ENCODE results near the gene MRPL52.
A peak's percentile ranks its signal among the peaks of the same experiment; 100 is the strongest.
"Not testable (repeated sequence)": the region's sequence is repeated elsewhere in the genome, so short reads cannot be mapped to it uniquely, and the experiment has no call there.

Gene MRPL52

DNA sequence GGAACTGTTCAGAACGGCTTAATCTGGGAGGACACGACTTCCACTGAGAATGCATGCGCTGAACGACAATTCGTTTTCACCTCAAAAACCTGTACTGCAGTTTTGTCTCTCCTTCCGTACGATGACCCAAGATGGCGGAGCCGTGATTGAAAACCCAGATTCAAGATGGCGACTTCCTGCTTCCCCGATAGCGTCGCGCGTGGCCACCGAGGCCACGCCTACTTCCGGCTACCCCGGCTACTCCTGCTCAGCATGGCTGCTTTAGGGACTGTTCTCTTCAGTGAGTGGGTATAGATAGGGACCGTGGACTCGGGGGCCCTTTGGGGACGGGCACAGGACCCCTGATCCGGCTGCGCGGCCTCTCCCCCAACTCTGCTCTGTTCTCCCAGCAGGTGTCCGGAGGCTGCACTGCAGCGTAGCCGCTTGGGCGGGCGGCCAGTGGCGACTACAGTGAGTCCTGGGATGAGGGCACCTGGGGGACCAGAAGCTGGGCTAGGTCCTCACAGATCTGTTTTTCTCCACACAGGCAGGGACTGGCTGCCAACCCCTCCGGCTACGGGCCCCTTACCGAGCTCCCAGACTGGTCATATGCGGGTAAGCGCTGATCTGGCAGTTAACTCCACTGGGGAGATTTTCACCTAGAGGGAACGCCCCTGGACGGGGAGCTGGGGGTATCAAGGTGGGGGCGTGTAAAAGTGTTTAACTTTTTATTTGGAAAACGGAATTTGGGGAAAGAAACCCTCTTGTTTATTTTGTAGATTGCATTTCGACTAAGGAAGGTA is at the start of gene MRPL52:
Gene MRPL52, plus strand, starts transcription at position 227 of the 782 bp plus-strand sequence. Its CDS starts 26 bp downstream, at position 253.
- peak; percentile 93 for FAIRE-seq
- peak; percentile 85 for DNase-seq (ENCODE audit: extremely low spot score, insufficient read length, low read depth)

DNA sequence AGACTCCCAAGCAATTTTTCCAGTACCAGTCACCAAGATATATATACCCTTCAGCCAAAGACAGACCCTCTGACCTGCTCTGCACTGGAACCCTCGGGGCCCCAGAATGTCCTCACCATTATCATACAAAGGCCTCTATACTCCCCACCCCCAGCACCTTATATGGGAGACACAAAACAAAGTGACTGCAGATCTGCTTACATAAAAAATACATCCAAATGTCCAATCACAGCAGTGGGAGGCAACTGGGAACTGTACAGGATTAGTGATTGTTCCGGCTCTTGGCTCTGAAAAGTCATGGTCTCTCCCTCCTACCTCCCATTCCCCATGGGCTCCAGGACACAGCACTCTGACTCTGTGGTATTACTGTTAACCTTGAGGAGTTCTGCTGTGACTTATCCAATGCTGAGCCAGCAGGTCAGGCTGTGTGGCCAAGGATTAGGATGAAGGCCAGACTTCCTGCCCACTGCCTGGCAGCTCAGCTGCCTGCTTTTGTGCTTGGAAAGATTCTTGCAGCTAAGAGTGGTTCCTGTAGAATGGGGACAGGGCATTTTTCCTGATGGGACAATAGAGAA is 49.5 kb upstream of the MRPL52 start:
- DNase-seq (ENCODE audit: extremely low spot score, insufficient read length, low read depth): no peak
- no peak for FAIRE-seq

DNA sequence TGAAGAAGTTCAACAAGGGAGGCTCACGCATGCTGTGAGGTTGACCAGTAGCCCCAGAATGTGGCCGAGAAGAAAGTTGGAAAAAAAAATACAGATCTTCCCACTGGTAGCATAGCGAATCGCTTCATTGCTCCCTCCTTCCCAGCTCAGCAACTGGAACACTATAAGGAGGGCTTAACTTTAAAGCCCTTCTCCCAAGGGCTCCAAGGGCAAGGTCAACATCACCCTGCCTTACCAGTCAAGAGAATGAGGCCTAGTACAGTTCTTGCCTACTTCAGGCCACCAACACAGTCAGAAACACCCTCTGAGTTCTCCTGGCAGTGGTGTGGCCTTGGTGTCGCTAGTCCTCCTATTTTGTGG is 48.8 kb upstream of the MRPL52 start:
- DNase-seq (ENCODE audit: extremely low spot score, insufficient read length, low read depth) (no peak), FAIRE-seq (no peak)

DNA sequence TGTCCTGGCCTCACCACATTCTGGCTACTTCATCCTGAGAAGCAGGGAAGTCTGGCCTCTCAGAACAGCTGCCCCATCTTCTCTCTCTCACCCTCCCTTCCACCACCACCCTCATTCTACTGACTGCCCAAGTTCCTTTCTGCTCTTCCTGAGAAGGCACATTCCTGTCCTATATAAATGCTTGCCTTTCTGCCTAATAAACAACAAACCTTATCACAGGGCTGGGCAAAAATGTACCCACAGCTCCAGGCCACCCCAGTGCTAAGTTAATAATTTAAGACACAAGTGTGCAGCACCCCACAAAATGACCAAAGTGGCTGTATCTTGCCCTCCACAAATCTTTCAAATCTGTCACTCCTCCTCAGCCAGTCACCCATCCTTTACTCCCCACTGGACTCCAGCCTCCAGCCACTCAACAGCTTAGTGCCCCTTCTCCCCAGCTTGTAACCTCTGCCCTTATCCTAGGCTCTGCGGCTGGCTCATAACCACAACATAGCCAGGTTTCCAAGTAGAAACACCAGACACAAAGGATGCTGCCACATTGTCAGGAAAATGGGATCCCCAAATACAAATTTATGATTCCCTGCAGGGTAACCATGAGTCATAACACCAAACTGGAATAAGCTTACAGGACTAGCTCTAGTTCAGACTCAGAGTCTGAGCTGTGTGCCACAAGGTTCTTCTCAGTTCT is 48.2 kb upstream of the MRPL52 start:
- DNase-seq (ENCODE audit: extremely low spot score, insufficient read length, low read depth) (no peak), FAIRE-seq (peak; percentile 9)

DNA sequence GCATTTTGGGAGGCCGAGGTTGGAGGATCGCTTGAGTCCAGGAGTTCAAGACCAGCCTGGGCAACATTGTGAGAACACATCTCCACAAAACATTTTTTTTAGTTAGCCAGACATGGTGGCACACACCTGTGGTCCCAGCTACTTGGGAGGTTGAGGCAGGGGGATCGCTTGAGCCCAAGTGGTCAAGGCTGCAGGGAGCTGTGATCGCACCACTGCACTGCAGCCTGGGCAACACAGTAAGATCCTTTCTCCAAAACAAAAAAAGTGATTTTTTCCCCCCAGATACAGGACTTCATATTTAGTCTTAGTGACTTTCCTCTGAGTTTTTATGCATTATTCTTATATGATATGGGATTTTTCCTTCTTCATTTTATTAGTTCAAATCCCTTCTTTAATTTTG is 43.0 kb upstream of the MRPL52 start:
- DNase-seq (ENCODE audit: extremely low spot score, insufficient read length, low read depth): no peak
- FAIRE-seq: no peak

DNA sequence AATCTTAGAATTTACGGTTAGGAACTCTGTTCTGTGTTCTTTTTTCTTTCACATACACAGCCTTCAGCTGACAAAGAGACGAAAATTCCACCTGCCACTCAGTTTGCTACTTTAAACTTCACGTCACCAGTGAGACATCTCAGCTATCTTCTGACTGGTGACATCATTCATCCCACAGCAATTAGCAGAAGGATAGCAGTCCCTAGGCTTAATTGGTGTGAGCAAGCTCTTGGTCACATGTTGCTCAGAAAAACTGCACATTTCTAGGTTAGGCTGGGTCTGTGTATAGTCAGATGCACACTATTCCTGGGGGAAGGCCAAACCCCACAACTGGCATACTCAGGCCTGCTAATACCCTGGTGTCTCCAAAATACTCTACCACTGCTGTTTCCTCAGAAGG is 38.4 kb upstream of the MRPL52 start:
- FAIRE-seq (peak; percentile 15), DNase-seq (ENCODE audit: extremely low spot score, insufficient read length, low read depth) (no peak)

DNA sequence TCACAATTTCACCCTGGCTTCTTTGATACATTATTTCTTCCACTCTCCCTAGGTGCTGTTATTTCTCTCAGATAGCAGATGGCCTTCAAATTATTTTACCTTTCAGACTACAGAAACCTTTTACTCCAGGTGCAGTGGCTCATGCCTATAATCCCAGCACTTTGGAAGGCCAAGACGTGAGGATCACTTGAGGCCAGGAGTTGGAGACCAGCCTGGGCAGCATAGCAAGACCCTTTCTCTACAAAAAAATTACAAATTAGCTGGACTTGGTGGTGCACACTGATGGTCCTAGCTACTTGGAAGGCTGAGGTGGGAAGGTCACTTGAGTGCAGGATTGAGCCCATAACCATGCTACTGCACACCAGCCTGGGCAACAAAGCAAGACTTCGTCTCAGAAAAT is 37.5 kb upstream of the MRPL52 start:
- FAIRE-seq (no peak), DNase-seq (ENCODE audit: extremely low spot score, insufficient read length, low read depth) (no peak)

DNA sequence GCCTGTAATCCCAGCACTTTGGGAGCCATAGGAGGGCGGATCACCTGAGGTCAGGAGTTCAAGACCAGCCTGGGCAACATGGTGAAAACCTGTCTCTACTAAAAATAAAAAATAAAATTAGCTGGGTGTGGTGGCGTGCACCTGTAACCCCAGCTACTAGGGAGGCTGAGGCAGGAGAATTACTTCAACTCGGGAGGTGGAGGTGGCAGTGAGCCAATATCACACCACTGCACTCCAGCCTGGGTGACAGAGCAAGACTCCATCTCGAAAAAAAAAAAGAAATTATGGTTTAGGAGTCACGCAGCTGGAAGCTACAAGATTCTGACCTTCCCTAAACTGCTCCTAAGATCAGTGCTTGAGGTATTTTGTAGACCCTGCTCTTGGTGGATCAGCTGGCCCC is 36.1 kb upstream of the MRPL52 start:
- not testable (repeated sequence) for FAIRE-seq; DNase-seq (ENCODE audit: extremely low spot score, insufficient read length, low read depth)

DNA sequence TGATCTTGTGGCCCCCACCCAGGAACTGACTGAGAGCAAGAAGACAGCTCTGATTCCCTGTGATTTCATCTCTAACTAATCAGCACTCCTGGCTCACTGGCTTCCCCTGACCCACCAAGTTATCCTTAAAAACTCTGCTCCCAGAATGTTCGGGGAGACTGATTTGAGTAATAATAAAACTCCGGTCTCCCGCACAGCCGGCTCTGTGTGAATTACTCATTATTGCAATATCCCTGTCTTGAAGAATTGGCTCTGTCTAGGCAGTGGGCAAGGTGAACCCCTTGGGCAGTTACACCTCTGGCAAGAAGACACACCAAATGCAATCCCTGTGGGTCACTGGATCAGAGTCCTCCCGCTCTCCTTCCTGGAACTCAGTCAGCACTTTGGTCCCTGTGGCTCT is 35.7 kb upstream of the MRPL52 start:
- no peak for FAIRE-seq

DNA sequence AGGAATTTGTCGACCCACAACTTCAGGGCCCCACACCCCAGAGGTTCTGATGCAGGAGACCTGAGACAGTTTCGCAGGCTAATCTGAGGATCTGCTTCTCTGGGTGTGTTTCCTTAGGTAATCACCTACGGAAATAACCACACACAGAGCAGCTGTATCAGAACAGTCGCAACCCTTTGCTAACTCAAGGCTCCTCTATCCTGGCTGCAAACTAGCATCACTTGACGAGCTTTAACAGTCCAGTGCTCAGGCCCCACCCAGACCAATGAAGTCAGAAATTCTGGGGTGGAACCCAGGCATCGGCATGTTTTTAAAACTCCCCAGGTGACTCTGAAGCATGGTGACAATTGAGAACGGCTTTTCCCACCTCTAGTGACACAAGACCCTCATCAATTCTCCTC is 35.1 kb upstream of the MRPL52 start:
- FAIRE-seq: peak; percentile 86
- DNase-seq (ENCODE audit: extremely low spot score, insufficient read length, low read depth): no peak

More for the DNA sequence above, 35.7 kb upstream of the MRPL52 start:
- no peak for DNase-seq (ENCODE audit: extremely low spot score, insufficient read length, low read depth)

DNA sequence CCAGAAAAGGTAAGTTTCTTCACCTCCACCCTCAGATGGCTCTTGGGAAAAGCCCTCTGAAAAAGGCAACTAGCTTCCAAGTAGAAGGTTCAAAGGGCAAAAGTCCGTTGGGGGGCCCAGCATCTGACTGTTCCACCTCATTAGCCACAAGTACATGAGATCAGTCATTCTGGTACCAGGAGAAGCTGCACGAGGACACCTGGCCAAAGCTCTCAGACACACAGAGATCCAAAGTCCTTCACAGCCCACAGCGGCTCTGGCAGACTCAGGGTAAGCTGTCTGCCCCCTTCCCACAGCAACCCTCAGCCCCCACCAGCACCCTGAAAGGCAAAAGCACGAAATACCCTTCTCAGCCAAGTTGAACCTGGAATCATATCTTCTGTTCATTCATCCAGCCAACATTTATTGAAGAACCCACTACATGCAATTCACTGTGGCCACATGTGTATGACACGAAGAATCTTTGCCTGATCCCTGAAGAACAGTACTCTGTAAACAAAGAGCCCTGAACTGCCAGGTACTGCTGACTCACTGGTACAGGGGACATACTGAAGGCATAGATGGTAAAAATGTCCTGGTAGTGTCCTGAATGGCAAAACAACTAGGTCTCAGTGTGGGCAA is 33.5 kb upstream of the MRPL52 start:
- FAIRE-seq (peak; percentile 78), DNase-seq (ENCODE audit: extremely low spot score, insufficient read length, low read depth) (no peak)

DNA sequence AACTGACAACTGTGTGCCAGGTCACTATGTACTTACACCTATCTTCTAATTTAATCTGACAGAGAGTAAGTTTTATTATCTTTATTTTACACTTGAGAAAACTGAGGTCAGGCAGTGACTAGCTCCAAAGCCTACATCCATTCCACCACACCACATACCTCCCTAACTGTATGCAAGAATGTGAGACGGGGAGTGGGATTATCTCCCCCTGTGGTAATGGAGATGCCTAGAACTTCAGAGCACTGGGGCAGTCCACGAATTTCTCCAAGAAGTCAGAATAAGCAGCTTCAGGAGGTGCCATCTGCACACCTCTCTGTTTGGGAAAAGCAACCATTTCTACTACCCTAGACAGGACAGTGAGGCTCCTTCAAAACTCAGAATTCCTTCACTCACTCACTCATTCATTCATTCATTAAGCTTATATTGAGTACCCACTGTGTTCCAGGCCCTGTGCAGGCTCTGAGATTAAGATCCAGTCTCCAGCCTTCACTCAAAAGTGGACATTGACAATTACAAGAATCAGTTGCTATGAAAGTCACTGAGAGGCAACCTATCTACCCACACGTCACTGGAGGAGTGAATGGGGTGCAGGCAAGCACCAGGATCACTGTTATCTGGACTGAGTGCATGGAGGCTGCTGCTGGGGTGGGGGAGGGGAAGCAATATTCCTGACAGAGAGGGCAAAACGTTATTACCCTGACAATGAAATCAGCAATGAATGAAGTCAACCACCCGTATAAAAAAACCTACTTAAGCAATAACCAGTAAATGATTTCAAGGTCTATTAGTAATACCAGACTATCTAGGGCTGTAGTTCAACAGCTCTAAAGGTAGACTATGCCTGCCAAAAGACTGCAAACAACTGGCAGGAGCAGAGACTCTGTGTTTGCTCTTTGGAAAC is 32.4 kb upstream of the MRPL52 start:
- FAIRE-seq (no peak), DNase-seq (ENCODE audit: extremely low spot score, insufficient read length, low read depth) (no peak)

DNA sequence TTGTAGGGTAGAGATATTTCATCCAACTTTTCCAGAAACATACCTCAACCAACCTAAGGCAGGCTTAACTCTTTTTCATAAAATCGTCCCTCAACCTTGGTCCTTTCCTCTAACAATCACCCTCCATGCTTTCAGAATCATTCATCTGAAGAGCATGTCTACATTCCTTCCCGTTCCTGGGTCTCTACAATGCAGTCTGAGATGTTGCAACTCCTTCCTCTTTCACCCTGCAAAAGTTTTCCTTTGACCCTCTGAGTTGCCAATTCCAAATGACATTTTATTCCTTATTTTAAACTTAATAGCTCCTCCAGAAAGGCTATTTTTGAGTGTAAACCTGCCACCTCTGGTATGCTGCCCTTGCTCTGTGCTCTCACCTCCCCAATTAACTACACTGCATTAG is 31.2 kb upstream of the MRPL52 start:
- no peak for FAIRE-seq

DNA sequence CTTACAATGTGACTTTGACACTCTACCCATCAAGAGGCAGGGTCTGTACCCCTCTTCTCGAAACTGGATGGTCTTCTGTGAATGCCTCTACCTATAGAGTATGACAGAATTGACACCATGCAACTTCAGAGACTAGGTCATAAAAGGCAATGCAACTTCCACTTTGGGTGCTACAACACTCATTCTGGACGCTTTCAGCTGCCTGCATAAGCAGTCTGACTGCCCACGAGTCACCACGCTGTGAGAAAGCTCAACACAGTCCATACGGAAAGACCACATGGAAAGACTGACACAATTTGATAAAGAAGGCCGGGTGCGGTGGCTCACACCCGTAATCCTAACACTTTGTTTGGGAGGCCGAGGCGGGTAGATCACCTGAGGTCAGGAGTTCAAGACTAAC is 29.3 kb upstream of the MRPL52 start:
- DNase-seq (ENCODE audit: extremely low spot score, insufficient read length, low read depth) (no peak), FAIRE-seq (no peak)

More for the DNA sequence above, 31.2 kb upstream of the MRPL52 start:
- no peak for DNase-seq (ENCODE audit: extremely low spot score, insufficient read length, low read depth)

DNA sequence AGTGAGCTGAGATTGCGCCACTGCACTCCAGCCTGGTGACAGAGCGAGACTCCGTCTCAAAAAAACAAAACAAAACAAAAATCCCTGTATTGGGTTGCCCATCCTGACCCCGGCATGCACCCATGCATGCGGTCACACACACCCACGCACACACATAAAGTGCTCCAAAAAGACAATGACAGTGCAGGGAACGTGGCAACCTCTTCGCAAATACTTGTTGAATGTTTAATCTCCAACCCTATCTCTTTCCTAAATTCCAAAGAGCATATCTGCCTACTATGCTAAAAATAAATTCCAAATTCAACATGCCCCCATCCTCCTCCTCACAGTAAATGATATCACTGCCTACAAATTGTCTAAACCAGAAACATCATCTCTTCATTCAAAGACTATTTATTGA is 28.0 kb upstream of the MRPL52 start:
- FAIRE-seq: no peak
- DNase-seq (ENCODE audit: extremely low spot score, insufficient read length, low read depth): no peak

DNA sequence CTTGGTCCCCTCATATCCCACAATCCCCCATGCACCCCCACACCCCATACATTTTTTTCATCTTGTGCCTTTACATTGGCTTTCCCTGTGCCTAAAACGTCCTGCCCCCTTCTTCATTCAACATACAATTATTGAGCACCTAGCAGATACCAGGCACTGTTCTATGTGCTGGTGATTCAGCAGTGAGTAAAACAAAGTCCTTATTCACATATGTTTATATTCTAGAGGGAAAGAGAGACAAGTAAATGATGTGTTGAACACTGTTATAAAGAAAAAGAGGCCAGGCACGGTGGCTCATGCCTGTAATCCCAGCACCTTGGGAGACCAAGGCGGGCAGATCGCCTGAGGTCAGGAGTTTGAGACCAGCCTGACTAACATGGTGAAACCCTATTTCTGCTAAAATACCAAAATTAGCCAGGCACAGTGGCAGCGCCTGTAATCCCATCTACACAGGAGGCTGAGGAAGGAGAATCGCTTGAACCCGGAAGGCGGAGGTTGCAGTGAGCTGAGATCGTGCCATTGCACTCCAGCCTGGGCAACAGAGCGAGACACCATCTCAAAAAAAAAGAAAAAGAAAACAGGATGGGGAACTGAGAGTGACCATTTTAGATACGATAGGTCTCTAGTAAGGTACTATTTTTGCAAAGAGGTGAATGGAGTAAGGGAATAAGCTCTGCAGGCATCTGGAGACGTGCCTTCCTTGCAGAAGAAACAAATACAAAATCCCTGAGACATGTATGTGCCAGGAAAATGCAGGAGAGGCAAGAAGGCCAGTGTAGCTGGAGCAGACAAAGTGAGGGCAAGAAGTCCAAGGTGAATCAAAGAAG is 26.6 kb upstream of the MRPL52 start:
- DNase-seq (ENCODE audit: extremely low spot score, insufficient read length, low read depth) (no peak), FAIRE-seq (peak; percentile 70)

DNA sequence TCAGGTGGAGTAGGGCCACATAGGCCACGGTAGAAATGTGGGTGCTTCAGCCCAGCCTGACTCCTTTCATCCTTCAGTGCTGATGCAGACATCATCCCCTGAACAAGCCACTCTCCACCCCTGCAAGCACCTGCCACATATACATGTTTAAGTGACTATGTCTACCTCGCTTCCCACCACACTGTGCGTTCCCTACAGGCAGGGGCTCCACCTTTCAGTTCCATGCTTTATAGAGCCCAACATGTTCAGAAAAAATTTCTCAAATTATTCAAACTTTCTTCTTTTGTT is 26.1 kb upstream of the MRPL52 start:
- FAIRE-seq (no peak), DNase-seq (ENCODE audit: extremely low spot score, insufficient read length, low read depth) (no peak)

DNA sequence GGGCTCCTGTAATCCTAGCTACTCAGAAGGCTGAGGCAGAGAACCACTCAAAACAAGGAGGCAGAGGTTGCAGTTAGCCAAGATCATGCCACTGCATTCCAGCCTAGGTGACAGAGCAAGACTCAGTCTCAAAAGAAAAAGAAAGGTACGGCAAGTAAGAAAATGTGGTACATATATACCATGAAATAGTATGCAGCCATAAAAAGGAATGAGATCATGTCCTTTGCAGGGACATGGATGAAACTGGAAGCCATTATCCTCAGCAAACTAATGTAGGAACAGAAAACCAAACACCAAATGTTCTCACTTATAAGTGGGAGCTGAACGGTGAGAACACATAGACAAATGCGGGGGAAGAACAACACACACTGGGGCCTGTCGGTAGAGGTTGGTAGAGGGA is 24.5 kb upstream of the MRPL52 start:
- not testable (repeated sequence) for FAIRE-seq; DNase-seq (ENCODE audit: extremely low spot score, insufficient read length, low read depth)

DNA sequence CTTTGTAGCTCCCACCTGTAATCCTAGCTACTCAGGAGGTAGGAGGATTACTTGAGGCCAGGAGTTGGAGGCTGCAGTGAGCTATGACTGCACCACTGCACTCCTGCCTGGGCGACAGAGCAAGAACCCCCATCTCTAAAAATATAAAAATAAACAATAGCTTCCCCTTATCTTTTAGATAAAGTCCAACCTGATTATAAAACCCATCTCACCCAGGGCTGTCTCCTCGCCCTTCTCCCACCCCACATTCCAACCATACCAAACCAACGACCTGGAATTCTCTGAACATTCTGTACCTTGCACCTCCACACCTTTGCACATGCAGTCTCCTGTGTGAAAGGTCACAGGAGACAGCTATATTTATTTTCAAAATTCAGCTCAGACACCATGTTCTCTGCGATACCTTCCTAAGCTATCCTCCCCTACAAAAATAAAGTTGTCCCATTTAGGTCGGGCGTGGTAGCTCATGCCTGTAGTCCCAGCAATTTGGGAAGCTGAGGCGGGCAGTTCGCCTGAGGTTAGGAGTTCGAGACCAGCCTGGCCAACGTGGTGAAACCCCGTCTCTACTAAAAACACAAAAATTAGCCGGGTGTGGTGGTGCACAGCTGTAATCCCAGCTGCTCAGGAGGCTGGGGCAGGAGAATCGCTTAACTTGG is 22.1 kb upstream of the MRPL52 start:
- FAIRE-seq (no peak), DNase-seq (ENCODE audit: extremely low spot score, insufficient read length, low read depth) (no peak)

Data from GM18507 (cell line).